ENCODE results near the gene GPR101. TPM values are rescaled to one million over a fixed set of nuclear protein-coding genes. Genes with fewer than 3 reads are reported as not detected.
A peak's percentile ranks its signal among the peaks of the same experiment; 100 is the strongest.
"Not testable (repeated sequence)": the region's sequence is repeated elsewhere in the genome, so short reads cannot be mapped to it uniquely, and the experiment has no call there.

GPR101 gene
- total RNA-seq, 1 experiment from 2014 or later = not detected

- DNase-seq = no peak
- Histone ChIP-seq H3K27ac (no peak overlapping the region), H3K36me3 (no peaks in the 10 kb centered on the region), H3K4me1 (no peaks in the 10 kb centered on the region), H3K27me3 (no peaks in the 10 kb centered on the region), H3K4me3 (no peak overlapping the region), H3K9me3 (replicated peaks) (no peaks in the 10 kb centered on the region)
Observed at GRCh38 chrX:137034508-137034872, 695 bp upstream of the GPR101 start.

- H3K4me3 ChIP-seq = no peak overlapping the region
- DNase-seq = no peak
- no peaks in the 10 kb centered on the region for H3K36me3 ChIP-seq
- H3K27me3 ChIP-seq = no peaks in the 10 kb centered on the region
- no peak overlapping the region for H3K27ac ChIP-seq
- H3K9me3 ChIP-seq (replicated peaks) = no peaks in the 10 kb centered on the region
- H3K4me1 ChIP-seq = no peaks in the 10 kb centered on the region
Observed at GRCh38 chrX:137032841-137033773, 688 bp downstream of the GPR101 start.

DNA sequence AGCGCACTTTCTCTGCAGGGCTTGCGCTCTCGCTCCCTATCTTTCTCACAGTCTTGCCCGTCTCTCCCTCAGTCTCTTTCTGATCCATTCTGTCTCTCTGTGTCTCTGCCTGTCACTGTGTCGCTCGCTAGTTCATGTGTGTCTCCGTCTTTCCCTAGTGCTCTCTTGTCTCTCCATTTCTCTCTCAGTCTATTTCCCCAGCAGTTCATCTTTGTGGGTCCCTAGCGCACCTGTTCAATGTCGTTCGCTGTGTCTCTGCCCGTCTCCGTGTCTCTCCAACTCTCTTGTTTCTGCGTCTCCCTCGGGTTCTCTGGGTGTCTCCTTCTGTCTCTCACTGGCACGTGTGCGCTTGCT, 1.5 kb downstream of the GPR101 start:
- H3K9me3 ChIP-seq (replicated peaks) = no peaks in the 10 kb centered on the region
- no peaks in the 10 kb centered on the region for H3K36me3 ChIP-seq
- H3K4me3 ChIP-seq = no peak overlapping the region; the same call in 1 of the 2 replicates
- no peak for DNase-seq
- no peak overlapping the region for H3K27ac ChIP-seq
- no peaks in the 10 kb centered on the region for H3K4me1 ChIP-seq
- no peaks in the 10 kb centered on the region for H3K27me3 ChIP-seq

GRCh38 chrX:137031517-137032340, 2.1 kb downstream of the GPR101 start:
- DNase-seq = peak; percentile 6 to 10
- Histone ChIP-seq H3K4me3 (peak overlapping the region; percentile 19; the same call in 1 of the 2 replicates), H3K4me1 (no peaks in the 10 kb centered on the region), H3K36me3 (no peaks in the 10 kb centered on the region), H3K9me3 (replicated peaks) (no peaks in the 10 kb centered on the region), H3K27me3 (no peaks in the 10 kb centered on the region), H3K27ac (no peak overlapping the region)

DNA sequence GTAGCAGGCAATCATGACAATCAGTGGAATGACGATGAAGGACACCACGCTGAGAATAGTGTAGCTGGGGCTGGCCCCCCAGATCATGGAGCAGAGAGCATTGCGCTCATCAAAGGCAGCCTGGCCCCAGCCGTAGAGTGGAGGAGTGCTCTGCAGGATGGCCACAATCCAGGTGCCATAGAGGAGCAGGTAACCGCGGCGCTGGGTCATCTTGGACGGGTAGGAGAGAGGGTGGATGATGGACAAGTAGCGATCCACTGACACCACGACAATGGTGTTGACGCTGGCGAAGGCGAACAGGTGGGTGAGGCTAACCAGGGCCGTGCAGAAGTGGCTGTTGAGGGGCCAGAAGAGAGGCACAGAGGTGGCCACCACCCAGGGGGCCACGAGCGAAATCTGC, 2.8 kb downstream of the GPR101 start:
- Histone ChIP-seq H3K27ac (no peak overlapping the region), H3K36me3 (no peaks in the 10 kb centered on the region), H3K27me3 (no peaks in the 10 kb centered on the region), H3K4me1 (no peaks in the 10 kb centered on the region), H3K9me3 (replicated peaks) (no peaks in the 10 kb centered on the region), H3K4me3 (no peak overlapping the region)
- DNase-seq = no peak

GRCh38 chrX:137028699-137029098, 5.1 kb downstream of the GPR101 start:
- no peak overlapping the region for H3K27ac ChIP-seq
- no peaks in the 10 kb centered on the region for H3K27me3 ChIP-seq
- DNase-seq = no peak
- no peaks in the 10 kb centered on the region for H3K36me3 ChIP-seq
- no peaks in the 10 kb centered on the region for H3K9me3 ChIP-seq (replicated peaks)
- no peak overlapping the region for H3K4me3 ChIP-seq
- H3K4me1 ChIP-seq = no peaks in the 10 kb centered on the region

DNA sequence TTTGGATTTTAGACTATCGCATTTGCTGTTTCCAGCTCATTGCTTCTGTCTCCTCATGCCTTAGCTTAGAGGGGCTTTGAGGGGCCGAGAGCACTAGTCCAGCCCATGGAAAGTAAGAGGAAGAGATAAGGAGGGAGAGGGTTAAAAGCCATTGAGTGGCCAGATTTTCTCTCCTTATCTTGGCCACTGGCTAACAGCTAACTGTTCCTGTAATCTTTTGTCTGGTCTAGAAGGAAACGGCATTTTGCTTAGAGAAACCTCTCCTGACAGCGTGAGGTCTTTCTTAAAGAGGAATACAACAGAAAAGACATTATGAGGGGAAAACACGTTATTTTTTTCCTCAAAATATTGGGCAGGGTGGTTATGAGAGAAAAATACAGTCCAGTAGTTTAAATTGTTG, 7.9 kb downstream of the GPR101 start:
- Histone ChIP-seq H3K4me3 (no peak overlapping the region), H3K27me3 (no peaks in the 10 kb centered on the region), H3K27ac (no peak overlapping the region), H3K4me1 (no peaks in the 10 kb centered on the region), H3K9me3 (replicated peaks) (no peaks in the 10 kb centered on the region), H3K36me3 (no peaks in the 10 kb centered on the region)
- no peak for DNase-seq

- H3K4me1 ChIP-seq; H3K27ac ChIP-seq; H3K36me3 ChIP-seq; H3K4me3 ChIP-seq; H3K9me3 ChIP-seq (replicated peaks); H3K27me3 ChIP-seq; DNase-seq: not testable (repeated sequence)
Observed at GRCh38 chrX:137000236-137000635, 33.6 kb downstream of the GPR101 start.

GRCh38 chrX:136999024-136999423, 34.8 kb downstream of the GPR101 start:
- Histone ChIP-seq H3K36me3 (no peaks in the 10 kb centered on the region), H3K9me3 (replicated peaks) (no peaks in the 10 kb centered on the region), H3K27me3 (no peaks in the 10 kb centered on the region), H3K4me3 (no peak overlapping the region), H3K4me1 (no peaks in the 10 kb centered on the region), H3K27ac (no peak overlapping the region)
- no peak for DNase-seq

Other genes with a start within 250 kb of the GPR101 start
- 439 and 490 TPM in 2 replicates for gene RBMX, start 153.3 kb downstream of the GPR101 start, total RNA-seq (2014; rRNA removed; shearing (Covaris generic))